Measurements from ENCODE around the gene BNC2. TPM values are rescaled to one million over a fixed set of nuclear protein-coding genes. Genes with fewer than 3 reads are reported as not detected.

BNC2 gene
- total and polyA plus RNA-seq, 2 of the 13 experiments (the other 11 are each of a cell fraction or from before 2014, with no cell fraction given): not detected

DNA sequence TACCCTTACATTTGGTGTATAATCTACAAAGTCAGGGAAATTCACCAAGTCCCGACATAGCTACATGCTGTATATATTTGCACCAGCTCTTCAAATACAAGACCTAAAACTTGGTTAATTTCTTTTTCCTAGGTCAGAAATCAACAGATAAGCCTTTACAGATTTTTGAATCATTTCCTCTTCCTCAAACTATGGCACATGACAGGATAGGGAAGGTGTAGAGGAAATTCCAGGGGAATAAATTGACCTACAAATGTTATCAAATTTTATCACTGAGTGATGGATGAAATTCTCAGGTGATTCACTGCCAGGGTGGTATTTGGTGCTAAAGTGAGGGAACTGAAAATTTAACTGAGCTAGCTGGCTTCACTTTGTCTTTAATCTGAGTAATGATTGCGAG lies 360.0 kb downstream of the BNC2 start:
- Histone ChIP-seq H3K79me2 (ENCODE audit: insufficient read depth, low read length) (no peaks in the 10 kb centered on the region), H3K4me2 (ENCODE audit: low read depth, low read length) (no peak overlapping the region), H3K27me3 (ENCODE audit: control insufficient read depth in 1 of 2, insufficient read depth in 2 of 2, low read length in 2 of 2) (peaks cover 0 to 4% of the 10 kb centered on the region in 2 experiments; a peak in 1 of 5 replicates), H3K9me3 (ENCODE audit: low read length) (no peaks in the 10 kb centered on the region), H3K9ac (ENCODE audit: insufficient read depth, low read depth, low read length) (no peak overlapping the region), H2AFZ (ENCODE audit: low read length) (no peak overlapping the region), H3K27ac (ENCODE audit: extremely low read length, insufficient read depth, low read length) (no peak overlapping the region), H3K4me1 (ENCODE audit: insufficient read depth, low read length) (no peaks in the 10 kb centered on the region), H3K4me3 (replicated peaks in 1 of 3; ENCODE audit: insufficient read depth in 1 of 3, low read depth in 2 of 3, low read length in 3 of 3) (no peak overlapping the region), H3K36me3 (replicated peaks in 1 of 2; ENCODE audit: control insufficient read depth in 1 of 2, insufficient read depth in 2 of 2, low read length in 2 of 2) (no peaks in the 10 kb centered on the region), H4K20me1 (ENCODE audit: insufficient read depth, low read length) (no peaks in the 10 kb centered on the region)
- 3% methylated on average over 2 of the region's 2 CpGs for WGBS (ENCODE audit: low lambda C conversion rate)
- ATAC-seq (no peak), FAIRE-seq (no peak), DNase-seq (ENCODE audit: low spot score) (no peak)
- no TSS peak for BruUV-seq (replicated peaks)
- intact Hi-C loops (cut with micrococcal nuclease; ENCODE audit: unreplicated experiment) (no loop called here), in situ Hi-C loops (cut with HindIII; ENCODE audit: extremely low pct_ligation_motif_present, low pct_unique_long_range_greater_than_20kb) (no loop called here)
- CTCF ChIA-PET (ENCODE audit: low intra/inter-chr PET ratio, low total read pairs): no interaction called here
- POLR2A ChIA-PET: no interaction called here
- TF ChIP-seq TP53 (CRISPR knock-in tag; conservative IDR thresholded peaks at IDR 0.05) (no peak), ZNF12 (CRISPR knock-in tag; IDR thresholded peaks at IDR 0.05) (no peak), MIER2 (CRISPR knock-in tag; IDR thresholded peaks at IDR 0.05) (no peak), ZNF761 (CRISPR knock-in tag; conservative IDR thresholded peaks at IDR 0.05) (no peak), HDAC1 (CRISPR knock-in tag; IDR thresholded peaks at IDR 0.05) (no peak), NRL (CRISPR knock-in tag; IDR thresholded peaks at IDR 0.05; ENCODE audit: borderline replicate concordance) (no peak), RFX1 (IDR thresholded peaks at IDR 0.05) (no peak), CHCHD3 (CRISPR knock-in tag; IDR thresholded peaks at IDR 0.05) (no peak), ZNF549 (CRISPR knock-in tag; IDR thresholded peaks at IDR 0.05) (no peak), ZNF562 (CRISPR knock-in tag; IDR thresholded peaks at IDR 0.05; ENCODE audit: borderline replicate concordance) (no peak), ZSCAN31 (CRISPR knock-in tag; IDR thresholded peaks at IDR 0.05; ENCODE audit: low read depth) (no peak), NFKB2 (CRISPR knock-in tag; IDR thresholded peaks at IDR 0.05; ENCODE audit: borderline replicate concordance) (no peak), ZKSCAN5 (CRISPR knock-in tag; IDR thresholded peaks at IDR 0.05) (no peak), SOX5 (CRISPR knock-in tag; IDR thresholded peaks at IDR 0.05; ENCODE audit: borderline replicate concordance) (no peak), YEATS2 (CRISPR knock-in tag; IDR thresholded peaks at IDR 0.05; ENCODE audit: borderline replicate concordance) (no peak)
